Erythroblast (primary cell): ENCODE measurements around the gene CHD5.

Experiments
- GATA1 ChIP-seq: IDR thresholded peaks from 2 replicates; pipeline ENCODE4 v1.6.1; 2011; ENCODE audit warnings: low read depth, mild to moderate bottlenecking, control low read depth, low read length, moderate library complexity
- POLR2A ChIP-seq: IDR thresholded peaks from 2 replicates; pipeline ENCODE4 v1.6.1; 2011; ENCODE audit warnings: mild to moderate bottlenecking, low read length

GRCh38 chr1:6082430-6082971 is 97.6 kb downstream of the CHD5 start:
- no peak for TF ChIP-seq POLR2A
- TF ChIP-seq GATA1 = no peak
